ENCODE data around the gene PARL.

GRCh38 chr3:183898028-183898431, 13.3 kb upstream of the PARL start:
- TF ChIP-seq HDGF (IDR thresholded peaks at IDR 0.05; ENCODE audit: borderline replicate concordance) (no peak), L3MBTL2 (conservative IDR thresholded peaks at IDR 0.05) (no peak), SP1 (IDR thresholded peaks at IDR 0.05) (no peak), BHLHE40 (IDR thresholded peaks at IDR 0.05; ENCODE audit: borderline replicate concordance) (no peak), SUZ12 (IDR thresholded peaks at IDR 0.05) (no peak), PKNOX1 (IDR thresholded peaks at IDR 0.05) (no peak), ELF4 (IDR thresholded peaks at IDR 0.05) (no peak), FOXK2 (IDR thresholded peaks at IDR 0.05) (no peak), TARDBP (IDR thresholded peaks at IDR 0.05) (no peak), FOXM1 (IDR thresholded peaks at IDR 0.05; ENCODE audit: borderline replicate concordance) (no peak), CTBP1 (IDR thresholded peaks at IDR 0.05; ENCODE audit: borderline replicate concordance) (no peak)

Measured in HEK293T (cell line).